ENCODE measurements around the gene EGFL7. TPM values are rescaled to one million over a fixed set of nuclear protein-coding genes. Genes with fewer than 3 reads are reported as not detected.

EGFL7 gene
- total RNA-seq, 1 donor from 2014 or later, result 272 TPM

DNA sequence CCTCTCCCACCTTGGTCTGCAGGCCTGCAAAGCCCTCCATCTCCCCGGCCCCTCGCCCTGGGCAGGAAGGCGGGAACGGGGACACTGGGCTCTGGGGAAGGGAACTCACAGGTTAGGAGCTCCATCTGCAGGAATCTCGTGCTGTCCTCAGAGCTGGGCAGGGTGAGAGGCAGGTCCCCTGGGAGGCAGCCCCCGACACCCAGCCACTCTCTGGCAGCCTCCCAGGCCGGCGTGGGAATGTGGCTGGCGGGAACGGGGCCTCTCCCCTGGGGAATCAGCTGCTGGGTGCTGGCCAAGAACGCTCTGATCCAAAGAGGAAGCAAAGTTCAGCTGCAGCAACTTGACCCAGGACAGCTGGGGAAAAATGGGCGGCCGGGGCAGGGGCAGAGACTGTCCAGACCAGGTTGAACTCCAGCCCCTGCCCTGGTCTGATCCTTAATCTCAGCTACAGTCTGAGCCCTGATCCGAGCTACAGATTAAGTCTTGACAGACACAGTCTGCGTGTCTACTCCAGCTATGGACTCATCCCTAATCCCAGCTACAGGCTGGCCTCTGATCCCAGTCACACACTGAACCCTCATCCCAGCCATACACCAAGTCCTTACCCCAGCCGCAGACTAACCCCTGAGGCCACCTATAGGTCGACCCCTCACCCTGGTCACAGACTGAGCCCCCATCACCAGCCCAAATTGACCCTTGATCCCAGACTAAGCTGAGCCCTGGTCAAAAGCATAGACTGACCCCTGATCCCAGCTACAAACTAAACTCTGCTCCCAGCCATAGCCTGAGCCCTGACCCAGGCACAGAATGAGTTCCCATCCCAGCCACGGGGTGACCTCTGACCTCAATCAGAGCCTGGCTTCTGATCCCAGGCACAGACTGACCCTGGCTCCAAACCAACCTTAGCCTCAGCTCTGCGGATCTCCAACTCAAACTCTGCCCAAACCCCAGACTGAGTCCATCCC lies 37.3 kb upstream of the EGFL7 start:
- Histone ChIP-seq H3K27me3 (no peaks in the 10 kb centered on the region), H3K4me1 (peaks cover 71% of the 10 kb centered on the region), H3K9me3 (no peaks in the 10 kb centered on the region), H3K27ac (peak overlapping the region; percentile 36), H3K36me3 (no peaks in the 10 kb centered on the region), H3K4me3 (no peak overlapping the region)
- DNase-seq (ENCODE audit: extremely low spot score in 2 of 2), result no peak
- intact Hi-C loops (cut with DNase I), result loop anchor here (2.0 kb wide), 1 partner anchor 135 kb away; no protein-coding TSS in a partner anchor
- TF ChIP-seq POLR2A (IDR thresholded peaks at IDR 0.05) (no peak), POLR2AphosphoS5 (IDR thresholded peaks at IDR 0.05; ENCODE audit: insufficient read depth in 1 of 2, low read depth in 1 of 2) (peak in 1 of 2 donors; percentile 72), CTCF (IDR thresholded peaks at IDR 0.05) (peak; percentile 22 to 44 (median 31))

- intact Hi-C loops (cut with DNase I), result no loop called here
- no peaks in the 10 kb centered on the region for H3K36me3 ChIP-seq
- no peaks in the 10 kb centered on the region for H3K27me3 ChIP-seq
- no peak for DNase-seq (ENCODE audit: extremely low spot score in 2 of 2)
- H3K9me3 ChIP-seq, result no peaks in the 10 kb centered on the region
- no peak for TF ChIP-seq POLR2A (IDR thresholded peaks at IDR 0.05)
- TF ChIP-seq CTCF (IDR thresholded peaks at IDR 0.05), result no peak
- TF ChIP-seq POLR2AphosphoS5 (IDR thresholded peaks at IDR 0.05; ENCODE audit: insufficient read depth in 1 of 2, low read depth in 1 of 2), result no peak
- peaks cover 73% of the 10 kb centered on the region for H3K4me1 ChIP-seq
- no peak overlapping the region for H3K4me3 ChIP-seq
- peak overlapping the region; percentile 36 for H3K27ac ChIP-seq
These were observed 36.5 kb upstream of the EGFL7 start for GRCh38 chr9:136626066-136626725.

DNA sequence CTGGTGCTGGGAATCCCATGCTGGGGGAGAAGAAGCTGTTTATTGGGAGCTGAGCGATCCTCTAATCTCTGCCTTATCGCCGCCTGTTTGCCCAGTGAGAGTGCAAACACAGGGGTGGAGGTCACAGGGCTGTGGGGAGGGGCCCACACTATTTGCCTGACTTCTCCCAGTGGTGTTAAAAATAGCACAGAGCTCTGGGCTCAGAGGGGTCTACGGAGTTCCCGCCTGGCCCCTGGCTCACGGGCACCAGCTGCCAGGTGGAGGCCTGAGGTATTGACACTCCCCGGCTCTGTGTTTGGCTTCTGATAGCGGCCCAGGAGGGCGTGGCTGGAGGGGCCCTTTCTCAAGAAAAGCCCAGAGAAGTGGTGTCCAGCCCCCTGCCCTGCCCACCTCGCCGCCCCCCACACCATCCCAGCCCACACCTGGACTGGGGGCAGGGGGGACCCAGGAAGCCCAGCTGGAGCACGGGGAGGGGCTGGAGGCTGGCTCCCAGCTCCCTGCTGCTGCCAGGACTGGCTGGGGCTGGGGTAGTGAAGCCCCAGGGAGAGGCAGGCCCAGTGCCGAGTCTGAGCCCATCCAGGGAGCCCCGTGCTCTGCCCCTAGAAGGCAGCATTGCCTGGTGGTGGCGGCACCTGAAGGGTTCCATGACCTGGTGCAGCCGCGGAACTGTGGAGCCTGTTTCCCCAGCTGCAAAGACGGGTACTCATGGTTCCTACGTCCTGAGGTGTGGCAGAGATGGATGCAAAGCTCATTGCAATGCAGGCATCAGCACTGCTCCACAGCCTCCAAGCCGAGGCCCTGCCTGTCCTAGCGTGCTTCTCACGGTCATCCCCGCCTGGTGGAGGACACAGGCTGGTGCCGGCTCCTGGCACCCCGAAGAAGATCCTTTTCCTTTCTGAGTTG lies 35.7 kb upstream of the EGFL7 start:
- Histone ChIP-seq H3K9me3 (no peaks in the 10 kb centered on the region), H3K36me3 (no peaks in the 10 kb centered on the region), H3K4me3 (no peak overlapping the region), H3K27ac (no peak overlapping the region), H3K27me3 (no peaks in the 10 kb centered on the region), H3K4me1 (peaks cover 70% of the 10 kb centered on the region)
- DNase-seq (ENCODE audit: extremely low spot score in 2 of 2), result no peak
- intact Hi-C loops (cut with DNase I), result no loop called here
- TF ChIP-seq POLR2A (IDR thresholded peaks at IDR 0.05) (no peak), POLR2AphosphoS5 (IDR thresholded peaks at IDR 0.05; ENCODE audit: insufficient read depth in 1 of 2, low read depth in 1 of 2) (no peak), CTCF (IDR thresholded peaks at IDR 0.05) (no peak)

- no peak overlapping the region for H3K4me3 ChIP-seq
- no peak overlapping the region for H3K27ac ChIP-seq
- H3K36me3 ChIP-seq, result no peaks in the 10 kb centered on the region
- TF ChIP-seq POLR2A (IDR thresholded peaks at IDR 0.05) (no peak), CTCF (IDR thresholded peaks at IDR 0.05) (no peak), POLR2AphosphoS5 (IDR thresholded peaks at IDR 0.05; ENCODE audit: insufficient read depth in 1 of 2, low read depth in 1 of 2) (no peak)
- intact Hi-C loops (cut with DNase I), result no loop called here
- H3K9me3 ChIP-seq, result no peaks in the 10 kb centered on the region
- H3K27me3 ChIP-seq, result no peaks in the 10 kb centered on the region
- peaks cover 63% of the 10 kb centered on the region for H3K4me1 ChIP-seq
- DNase-seq (ENCODE audit: extremely low spot score in 2 of 2), result no peak
These were observed 35.0 kb upstream of the EGFL7 start for GRCh38 chr9:136627703-136628102.

Measured in vagina (tissue), 2 donors.